HL-60 (cell line): Measurements from ENCODE around the gene ADAMTS8.

Experiments used
- DNase-seq, 2 experiments: peaks; one replicate each; pipeline ENCODE4 v3.0.0-alpha.2; 2010 to 2020; ENCODE audit warnings: low read depth in 1 of 2, low spot score in 1 of 2
- H3K27ac ChIP-seq: fragments of 250-450 bp; sonication (Bioruptor Pico); replicated peaks from 2 replicates; pipeline ENCODE4 v1.5.1; 2020; ENCODE audit warnings: mild to moderate bottlenecking, moderate library complexity
- H3K27me3 ChIP-seq: fragments of 250-450 bp; sonication (Bioruptor Pico); 2 replicates; pipeline ENCODE4 v1.5.1; 2021; ENCODE audit warnings: mild to moderate bottlenecking, moderate library complexity; ENCODE audit not compliant: insufficient read depth, poor library complexity, severe bottlenecking
- H3K4me3 ChIP-seq: replicated peaks from 2 replicates; pipeline ENCODE4 v1.5.1; 2011; ENCODE audit warnings: mild to moderate bottlenecking, control low read depth, low read length; ENCODE audit not compliant: insufficient read depth
- GABPA ChIP-seq: IDR thresholded peaks from 2 replicates; pipeline ENCODE4 v1.6.1; 2012; ENCODE audit warnings: low read depth
- POLR2AphosphoS5 ChIP-seq: IDR thresholded peaks from 2 replicates; pipeline ENCODE4 v1.6.1; 2012; ENCODE audit warnings: low read depth
- SPI1 ChIP-seq: IDR thresholded peaks from 2 replicates; pipeline ENCODE4 v1.6.1; 2012; ENCODE audit warnings: low read depth, mild to moderate bottlenecking, borderline replicate concordance
- TF ChIP-seq, protein P1 (sequence below): IDR thresholded peaks from one replicate; pipeline ENCODE4 v1.5.1; 2011; ENCODE audit warnings: low read length, control low read depth, inconsistent platforms; ENCODE audit not compliant: insufficient read depth
- TF ChIP-seq, protein P2 (sequence below): IDR thresholded peaks from 2 replicates; pipeline ENCODE4 v1.6.1; 2012; ENCODE audit warnings: low read depth; ENCODE audit not compliant: insufficient replicate concordance

The ADAMTS8 gene

DNA sequence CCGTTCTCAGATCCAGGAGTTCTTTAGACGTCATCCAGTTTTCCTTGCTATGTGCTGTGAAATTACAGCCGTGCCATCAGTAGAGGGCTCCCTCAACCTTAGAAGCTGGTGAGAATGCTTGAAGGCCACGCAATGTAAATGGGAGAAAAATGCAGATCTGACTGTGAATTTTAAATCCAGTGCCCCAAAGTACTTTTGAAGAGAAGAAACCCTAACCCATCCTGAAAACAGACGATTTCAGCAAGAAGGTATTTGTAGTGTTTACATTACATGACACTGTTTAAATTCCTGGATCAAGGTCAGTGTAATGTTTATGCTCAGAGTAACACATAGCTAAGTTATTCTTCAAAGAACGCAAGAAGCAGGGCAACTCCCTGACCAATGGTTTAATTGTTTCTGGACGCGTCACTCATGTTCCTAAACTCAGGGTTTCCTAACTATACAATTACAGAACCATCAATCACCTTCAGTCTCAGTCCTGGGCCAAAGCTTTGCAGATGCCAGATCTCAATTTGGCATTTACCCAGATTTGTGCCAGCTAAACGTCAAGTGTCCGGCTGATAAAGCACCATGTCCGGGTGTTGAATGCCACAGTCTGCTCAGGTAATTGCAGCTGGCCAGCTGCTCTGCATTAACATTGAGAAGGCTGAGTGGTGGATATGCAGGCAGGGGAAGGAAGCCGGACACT lies 38.2 kb downstream of the ADAMTS8 start:
- DNase-seq: no peak
- no peak overlapping the region for H3K4me3 ChIP-seq
- H3K27ac ChIP-seq: no peak overlapping the region
- TF ChIP-seq GABPA: no peak
- TF ChIP-seq, protein P1, sequence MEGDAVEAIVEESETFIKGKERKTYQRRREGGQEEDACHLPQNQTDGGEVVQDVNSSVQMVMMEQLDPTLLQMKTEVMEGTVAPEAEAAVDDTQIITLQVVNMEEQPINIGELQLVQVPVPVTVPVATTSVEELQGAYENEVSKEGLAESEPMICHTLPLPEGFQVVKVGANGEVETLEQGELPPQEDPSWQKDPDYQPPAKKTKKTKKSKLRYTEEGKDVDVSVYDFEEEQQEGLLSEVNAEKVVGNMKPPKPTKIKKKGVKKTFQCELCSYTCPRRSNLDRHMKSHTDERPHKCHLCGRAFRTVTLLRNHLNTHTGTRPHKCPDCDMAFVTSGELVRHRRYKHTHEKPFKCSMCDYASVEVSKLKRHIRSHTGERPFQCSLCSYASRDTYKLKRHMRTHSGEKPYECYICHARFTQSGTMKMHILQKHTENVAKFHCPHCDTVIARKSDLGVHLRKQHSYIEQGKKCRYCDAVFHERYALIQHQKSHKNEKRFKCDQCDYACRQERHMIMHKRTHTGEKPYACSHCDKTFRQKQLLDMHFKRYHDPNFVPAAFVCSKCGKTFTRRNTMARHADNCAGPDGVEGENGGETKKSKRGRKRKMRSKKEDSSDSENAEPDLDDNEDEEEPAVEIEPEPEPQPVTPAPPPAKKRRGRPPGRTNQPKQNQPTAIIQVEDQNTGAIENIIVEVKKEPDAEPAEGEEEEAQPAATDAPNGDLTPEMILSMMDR: peak; percentile 4
- peaks cover 13% of the 10 kb centered on the region for H3K27me3 ChIP-seq

DNA sequence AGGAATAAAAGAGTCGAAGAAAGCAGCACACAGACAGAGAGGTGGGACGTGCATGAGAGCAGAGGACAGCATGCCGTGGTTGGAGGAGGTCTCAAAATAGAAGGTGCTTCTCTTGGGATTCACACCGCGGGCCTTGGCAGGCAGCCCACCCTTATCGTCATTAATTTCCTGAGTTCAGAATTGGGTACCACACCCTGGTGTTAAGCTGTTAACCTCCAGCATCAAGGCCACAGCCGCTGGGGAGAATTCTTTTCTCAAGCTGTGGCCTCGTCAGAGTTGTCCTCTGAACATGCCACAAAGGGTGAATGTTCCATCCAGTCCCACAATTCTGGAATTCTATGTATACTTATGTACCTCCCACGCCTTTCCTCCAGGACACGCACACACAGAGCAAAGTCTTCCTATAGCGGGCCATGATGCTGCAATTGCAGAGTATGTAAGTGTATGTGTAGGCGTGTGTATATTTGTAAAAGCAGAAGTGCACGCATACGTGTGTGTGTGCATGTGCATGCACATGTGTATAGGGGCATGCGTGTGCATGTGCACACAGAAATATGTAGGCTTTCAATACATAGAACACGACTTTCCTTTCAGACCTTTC lies 39.0 kb downstream of the ADAMTS8 start:
- no peak overlapping the region for H3K4me3 ChIP-seq
- H3K27ac ChIP-seq: no peak overlapping the region
- DNase-seq: no peak
- H3K27me3 ChIP-seq: peaks cover 15% of the 10 kb centered on the region
- TF ChIP-seq POLR2AphosphoS5 (no peak), SPI1 (no peak), GABPA (no peak)
- TF ChIP-seq, protein P1: no peak
- TF ChIP-seq, protein P2, sequence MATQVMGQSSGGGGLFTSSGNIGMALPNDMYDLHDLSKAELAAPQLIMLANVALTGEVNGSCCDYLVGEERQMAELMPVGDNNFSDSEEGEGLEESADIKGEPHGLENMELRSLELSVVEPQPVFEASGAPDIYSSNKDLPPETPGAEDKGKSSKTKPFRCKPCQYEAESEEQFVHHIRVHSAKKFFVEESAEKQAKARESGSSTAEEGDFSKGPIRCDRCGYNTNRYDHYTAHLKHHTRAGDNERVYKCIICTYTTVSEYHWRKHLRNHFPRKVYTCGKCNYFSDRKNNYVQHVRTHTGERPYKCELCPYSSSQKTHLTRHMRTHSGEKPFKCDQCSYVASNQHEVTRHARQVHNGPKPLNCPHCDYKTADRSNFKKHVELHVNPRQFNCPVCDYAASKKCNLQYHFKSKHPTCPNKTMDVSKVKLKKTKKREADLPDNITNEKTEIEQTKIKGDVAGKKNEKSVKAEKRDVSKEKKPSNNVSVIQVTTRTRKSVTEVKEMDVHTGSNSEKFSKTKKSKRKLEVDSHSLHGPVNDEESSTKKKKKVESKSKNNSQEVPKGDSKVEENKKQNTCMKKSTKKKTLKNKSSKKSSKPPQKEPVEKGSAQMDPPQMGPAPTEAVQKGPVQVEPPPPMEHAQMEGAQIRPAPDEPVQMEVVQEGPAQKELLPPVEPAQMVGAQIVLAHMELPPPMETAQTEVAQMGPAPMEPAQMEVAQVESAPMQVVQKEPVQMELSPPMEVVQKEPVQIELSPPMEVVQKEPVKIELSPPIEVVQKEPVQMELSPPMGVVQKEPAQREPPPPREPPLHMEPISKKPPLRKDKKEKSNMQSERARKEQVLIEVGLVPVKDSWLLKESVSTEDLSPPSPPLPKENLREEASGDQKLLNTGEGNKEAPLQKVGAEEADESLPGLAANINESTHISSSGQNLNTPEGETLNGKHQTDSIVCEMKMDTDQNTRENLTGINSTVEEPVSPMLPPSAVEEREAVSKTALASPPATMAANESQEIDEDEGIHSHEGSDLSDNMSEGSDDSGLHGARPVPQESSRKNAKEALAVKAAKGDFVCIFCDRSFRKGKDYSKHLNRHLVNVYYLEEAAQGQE: no peak

DNA sequence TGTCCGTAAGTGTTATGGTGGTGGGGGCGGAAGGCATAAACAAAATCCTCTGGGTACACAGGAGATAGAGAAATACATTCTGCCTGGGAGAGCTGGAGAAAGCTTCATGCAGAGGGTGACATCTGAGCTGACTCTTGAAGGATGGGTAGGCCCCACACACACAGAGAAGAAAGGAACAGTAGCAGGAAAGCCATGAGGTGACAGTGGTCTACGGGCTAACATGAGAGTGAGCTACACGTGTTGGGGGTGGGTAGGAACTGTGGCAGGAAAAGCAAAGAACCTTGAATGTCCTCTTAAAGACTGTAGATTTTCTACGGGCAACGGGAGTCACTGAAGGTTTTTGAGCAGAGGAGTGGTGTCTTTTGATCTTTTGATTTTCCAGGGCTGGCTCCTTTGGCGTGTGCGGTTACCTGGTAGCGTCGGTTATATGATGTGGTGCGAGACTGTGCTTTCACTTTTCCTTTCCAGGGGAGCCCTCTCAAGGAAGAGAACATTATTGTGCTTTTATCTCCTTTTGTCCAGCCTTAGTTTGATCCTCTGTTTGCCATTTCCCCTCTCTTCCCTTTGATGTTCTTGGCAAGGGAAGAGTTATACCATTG lies 39.7 kb downstream of the ADAMTS8 start:
- DNase-seq: no peak
- Histone ChIP-seq H3K27ac (no peak overlapping the region), H3K4me3 (no peak overlapping the region), H3K27me3 (peaks cover 16% of the 10 kb centered on the region)
- TF ChIP-seq, protein P2: no peak
- TF ChIP-seq, protein P1: no peak
- TF ChIP-seq SPI1 (no peak), GABPA (no peak), POLR2AphosphoS5 (no peak)
